A549 (cell line): ENCODE measurements around the gene NPC1L1. TPM values are rescaled to one million over a fixed set of nuclear protein-coding genes. Genes with fewer than 3 reads are reported as not detected.

Source experiments
- ATAC-seq, 2 experiments: fragments of 200-7000 bp in 1 of 2; fragments of >200 bp in 1 of 2; cut with Nextera tagmentation in 1 of 2; cut with Tn5 transposase in 1 of 2; 3 replicates each; pipeline versions ENCODE4 v1.8.0 to v1.9.1; 2018 to 2020; ENCODE audit warnings: mild to moderate bottlenecking in 1 of 2, moderate library complexity in 1 of 2
- CTCF ChIA-PET: fragments of 300-600 bp; sonication (Branson Sonifier 250); formaldehyde crosslinking; extraction: SDS; loops from one replicate; lab custom pipeline; 2021; ENCODE audit warnings: antibody characterized with exemption, inconsistent platforms; lab: Yijun Ruan, JAX
- POLR2A ChIA-PET: fragments of 350-600 bp; formaldehyde crosslinking; extraction: SDS; loops from one replicate; lab custom pipeline; 2021; ENCODE audit warnings: antibody characterized with exemption, inconsistent platforms; lab: Yijun Ruan, JAX
- DNase-seq, 2 experiments: peaks; one replicate each; pipeline versions ENCODE4 v3.0.0 to v3.0.0-alpha.2; 2011 to 2016; ENCODE audit warnings: low read depth in 1 of 2, low spot score in 1 of 2
- FAIRE-seq: peaks from 2 replicates; lab custom pipeline; 2011; peaks lifted over from hg19 to GRCh38; lab: Jason Lieb, UNC
- H3K27ac ChIP-seq, 2 experiments: fragments of >200 bp; sonication (Bioruptor Twin); formaldehyde crosslinking; 3 replicates each; pipeline ENCODE4 v1.5.1; 2016 to 2017
- H3K4me1 ChIP-seq: fragments of >200 bp; sonication (Bioruptor Twin); formaldehyde crosslinking; 3 replicates; pipeline ENCODE4 v1.6.1; 2016
- H3K4me2 ChIP-seq: fragments of >200 bp; sonication (Bioruptor Twin); formaldehyde crosslinking; 3 replicates; pipeline ENCODE4 v1.6.1; 2016
- H3K4me3 ChIP-seq: fragments of >200 bp; sonication (Bioruptor Twin); formaldehyde crosslinking; 3 replicates; pipeline ENCODE4 v1.5.1; 2016
- H3K9me3 ChIP-seq: fragments of >200 bp; sonication (Bioruptor Twin); formaldehyde crosslinking; 3 replicates; pipeline ENCODE4 v1.6.1; 2016
- BCL3 ChIP-seq: fragments of >200 bp; sonication (Bioruptor Twin); formaldehyde crosslinking; IDR thresholded peaks from 3 replicates; pipeline ENCODE4 v1.6.1; 2016
- CEBPB ChIP-seq, 2 experiments: fragments of >200 bp in 1 of 2; sonication (Bioruptor Twin) in 1 of 2; formaldehyde crosslinking in 1 of 2; IDR thresholded peaks; 2 replicates each; pipeline ENCODE4 v1.6.1; 2012 to 2016
- CHD2 ChIP-seq: fragments of 150-350 bp; IDR thresholded peaks from 2 replicates; pipeline ENCODE4 v1.6.1; 2014; ENCODE audit warnings: low read length; ENCODE audit not compliant: partially characterized antibody
- CHD4 ChIP-seq: fragments of 200-600 bp; sonication (generic); IDR thresholded peaks from 2 replicates; pipeline ENCODE4 v1.6.1; 2016; ENCODE audit warnings: antibody characterized with exemption, mild to moderate bottlenecking, borderline replicate concordance
- ESRRA ChIP-seq: fragments of 150-350 bp; IDR thresholded peaks from 2 replicates; pipeline ENCODE4 v1.6.1; 2014; ENCODE audit warnings: mild to moderate bottlenecking, low read length, borderline replicate concordance
- FOSB ChIP-seq: fragments of 250-450 bp; sonication (Bioruptor Pico); IDR thresholded peaks from 2 replicates; pipeline ENCODE4 v1.5.0; 2020; ENCODE audit warnings: mild to moderate bottlenecking, moderate library complexity
- HES2 ChIP-seq: fragments of >200 bp; sonication (Bioruptor Twin); formaldehyde crosslinking; IDR thresholded peaks from 2 replicates; pipeline ENCODE4 v1.6.1; 2016
- HEYL ChIP-seq: fragments of 250-450 bp; sonication (Bioruptor Pico); IDR thresholded peaks from 2 replicates; pipeline ENCODE4 v1.8.0; 2021; ENCODE audit warnings: mild to moderate bottlenecking, moderate library complexity
- JUN ChIP-seq, 2 experiments: fragments of >200 bp; sonication (Bioruptor Twin); formaldehyde crosslinking; IDR thresholded peaks; 2 replicates in 1 of 2; 3 replicates in 1 of 2; pipeline ENCODE4 v1.6.1; 2016 to 2017
- KDM1A ChIP-seq: fragments of 200-600 bp; sonication (generic); IDR thresholded peaks from 2 replicates; pipeline ENCODE4 v1.6.1; 2016; ENCODE audit warnings: low read depth, mild to moderate bottlenecking
- KDM5A ChIP-seq: fragments of 200-600 bp; sonication (generic); IDR thresholded peaks from 2 replicates; pipeline ENCODE4 v1.6.1; 2016; ENCODE audit warnings: antibody characterized with exemption, mild to moderate bottlenecking
- NFE2L2 ChIP-seq: fragments of 150-350 bp; conservative IDR thresholded peaks from 2 replicates; pipeline ENCODE4 v1.6.1; 2014; ENCODE audit warnings: low read length
- POLR2A ChIP-seq: IDR thresholded peaks from 2 replicates; pipeline ENCODE4 v1.6.1; 2012; ENCODE audit warnings: mild to moderate bottlenecking, low read length
- RAD21 ChIP-seq, 2 experiments: fragments of >200 bp in 1 of 2; sonication (Bioruptor Twin) in 1 of 2; formaldehyde crosslinking in 1 of 2; IDR thresholded peaks in 1 of 2; conservative IDR thresholded peaks in 1 of 2; 2 replicates in 1 of 2; 3 replicates in 1 of 2; pipeline ENCODE4 v1.6.1; 2012 to 2018; ENCODE audit warnings: inconsistent platforms in 1 of 2
- RARB ChIP-seq: fragments of 250-450 bp; sonication (Bioruptor Pico); IDR thresholded peaks from 2 replicates; pipeline ENCODE4 v1.8.0; 2021; ENCODE audit warnings: mild to moderate bottlenecking, moderate library complexity
- TFCP2L1 ChIP-seq: fragments of 250-450 bp; sonication (Bioruptor Pico); IDR thresholded peaks from 2 replicates; pipeline ENCODE4 v1.5.0; 2021; ENCODE audit warnings: mild to moderate bottlenecking
- ZFP36 ChIP-seq: fragments of 450-650 bp; IDR thresholded peaks from 2 replicates; pipeline ENCODE4 v1.6.1; 2014; ENCODE audit warnings: borderline replicate concordance; ENCODE audit not compliant: partially characterized antibody
- WGBS: methylation state at CpG from one replicate; pipeline ENCODE4 v1.1.6; 2017; ENCODE audit errors: missing lambda C conversion rate; 5-methylcytosine and 5-hydroxymethylcytosine counted together
- polyA plus RNA-seq, 4 experiments: library from polyadenylated mRNA; depleted of rRNA in 3 of 4; stranded (reverse); fragments of >200 nt; fragmentation: RNase III in 1 of 4; extraction: RNeasy Plus Mini Kit Qiagen cat#74134 plus additional on column Dnase treatment in 1 of 4; gene quantifications; 2 replicates in 3 of 4; 3 replicates in 1 of 4; pipeline ENCODE4 v1.2.3, GENCODE V29; 2011 to 2017
- TF ChIP-seq, protein P1 (sequence below): fragments of 200-600 bp; sonication (generic); IDR thresholded peaks from 2 replicates; pipeline ENCODE4 v1.6.1; 2016; ENCODE audit warnings: antibody characterized with exemption, mild to moderate bottlenecking, moderate library complexity

NPC1L1 gene
- polyA plus RNA-seq, 2 of the 4 experiments (the other 2 are of a cell fraction): 0.04 to 0.06 TPM

GRCh38 chr7:44531421-44532380, 9.4 kb downstream of the NPC1L1 start:
- Histone ChIP-seq H3K9me3 (peaks cover 7% of the 10 kb centered on the region; the same call in 1 of the 3 replicates), H3K27ac (no peak overlapping the region), H3K4me1 (no peaks in the 10 kb centered on the region), H3K4me3 (no peak overlapping the region), H3K4me2 (no peak overlapping the region)
- ATAC-seq (no peak), DNase-seq (no peak), FAIRE-seq (no peak)
- TF ChIP-seq FOSB (CRISPR knock-in tag) (no peak), CHD4 (no peak), CHD2 (no peak), ESRRA (no peak), TFCP2L1 (no peak), KDM5A (no peak), POLR2A (no peak), HEYL (CRISPR knock-in tag) (no peak), NFE2L2 (no peak), ZFP36 (no peak), HES2 (no peak), RAD21 (conservative IDR thresholded peaks at IDR 0.05 in 1 of 2, IDR thresholded peaks at IDR 0.05 in 1 of 2) (no peak)
- TF ChIP-seq, protein P1, sequence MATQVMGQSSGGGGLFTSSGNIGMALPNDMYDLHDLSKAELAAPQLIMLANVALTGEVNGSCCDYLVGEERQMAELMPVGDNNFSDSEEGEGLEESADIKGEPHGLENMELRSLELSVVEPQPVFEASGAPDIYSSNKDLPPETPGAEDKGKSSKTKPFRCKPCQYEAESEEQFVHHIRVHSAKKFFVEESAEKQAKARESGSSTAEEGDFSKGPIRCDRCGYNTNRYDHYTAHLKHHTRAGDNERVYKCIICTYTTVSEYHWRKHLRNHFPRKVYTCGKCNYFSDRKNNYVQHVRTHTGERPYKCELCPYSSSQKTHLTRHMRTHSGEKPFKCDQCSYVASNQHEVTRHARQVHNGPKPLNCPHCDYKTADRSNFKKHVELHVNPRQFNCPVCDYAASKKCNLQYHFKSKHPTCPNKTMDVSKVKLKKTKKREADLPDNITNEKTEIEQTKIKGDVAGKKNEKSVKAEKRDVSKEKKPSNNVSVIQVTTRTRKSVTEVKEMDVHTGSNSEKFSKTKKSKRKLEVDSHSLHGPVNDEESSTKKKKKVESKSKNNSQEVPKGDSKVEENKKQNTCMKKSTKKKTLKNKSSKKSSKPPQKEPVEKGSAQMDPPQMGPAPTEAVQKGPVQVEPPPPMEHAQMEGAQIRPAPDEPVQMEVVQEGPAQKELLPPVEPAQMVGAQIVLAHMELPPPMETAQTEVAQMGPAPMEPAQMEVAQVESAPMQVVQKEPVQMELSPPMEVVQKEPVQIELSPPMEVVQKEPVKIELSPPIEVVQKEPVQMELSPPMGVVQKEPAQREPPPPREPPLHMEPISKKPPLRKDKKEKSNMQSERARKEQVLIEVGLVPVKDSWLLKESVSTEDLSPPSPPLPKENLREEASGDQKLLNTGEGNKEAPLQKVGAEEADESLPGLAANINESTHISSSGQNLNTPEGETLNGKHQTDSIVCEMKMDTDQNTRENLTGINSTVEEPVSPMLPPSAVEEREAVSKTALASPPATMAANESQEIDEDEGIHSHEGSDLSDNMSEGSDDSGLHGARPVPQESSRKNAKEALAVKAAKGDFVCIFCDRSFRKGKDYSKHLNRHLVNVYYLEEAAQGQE: no peak
- ChIA-PET CTCF (interaction anchor here (0.6 kb wide), 1 partner anchor 72 kb away, joined by 4 read pairs; no protein-coding TSS in a partner anchor), POLR2A (no interaction called here)
- 64% methylated on average over 12 of the region's 17 CpGs for WGBS

- no peak for DNase-seq
- no peak for TF ChIP-seq CEBPB (IDR thresholded peaks at IDR 0.05)
- TF ChIP-seq KDM1A: no peak
- no peak for TF ChIP-seq JUN (IDR thresholded peaks at IDR 0.05)
- no peak for TF ChIP-seq BCL3
- TF ChIP-seq RARB (CRISPR knock-in tag): no peak
- TF ChIP-seq ZFP36: no peak
- TF ChIP-seq, all 56 proteins: peak for 0
- H3K27ac ChIP-seq: no peak overlapping the region
- WGBS: 56% methylated on average over 10 of the region's 10 CpGs
- no peak for FAIRE-seq
- POLR2A ChIA-PET: no interaction called here
- ATAC-seq: 0 out of 6 replicates have a peak, but pooled peaks of 1 of the 2 experiments have one; percentile 19
- no peaks in the 10 kb centered on the region for H3K4me1 ChIP-seq
- CTCF ChIA-PET: interaction anchor here (0.6 kb wide), 1 partner anchor 73 kb away, joined by 4 read pairs; no protein-coding TSS in a partner anchor
- peaks cover 9% of the 10 kb centered on the region; the same call in 1 of the 3 replicates for H3K9me3 ChIP-seq
- no peak overlapping the region for H3K4me2 ChIP-seq
- H3K4me3 ChIP-seq: no peak overlapping the region
These were observed 10.1 kb downstream of the NPC1L1 start for GRCh38 chr7:44530990-44531389.
